ENCODE measurements around the gene ZNF507.

Gene ZNF507

DNA sequence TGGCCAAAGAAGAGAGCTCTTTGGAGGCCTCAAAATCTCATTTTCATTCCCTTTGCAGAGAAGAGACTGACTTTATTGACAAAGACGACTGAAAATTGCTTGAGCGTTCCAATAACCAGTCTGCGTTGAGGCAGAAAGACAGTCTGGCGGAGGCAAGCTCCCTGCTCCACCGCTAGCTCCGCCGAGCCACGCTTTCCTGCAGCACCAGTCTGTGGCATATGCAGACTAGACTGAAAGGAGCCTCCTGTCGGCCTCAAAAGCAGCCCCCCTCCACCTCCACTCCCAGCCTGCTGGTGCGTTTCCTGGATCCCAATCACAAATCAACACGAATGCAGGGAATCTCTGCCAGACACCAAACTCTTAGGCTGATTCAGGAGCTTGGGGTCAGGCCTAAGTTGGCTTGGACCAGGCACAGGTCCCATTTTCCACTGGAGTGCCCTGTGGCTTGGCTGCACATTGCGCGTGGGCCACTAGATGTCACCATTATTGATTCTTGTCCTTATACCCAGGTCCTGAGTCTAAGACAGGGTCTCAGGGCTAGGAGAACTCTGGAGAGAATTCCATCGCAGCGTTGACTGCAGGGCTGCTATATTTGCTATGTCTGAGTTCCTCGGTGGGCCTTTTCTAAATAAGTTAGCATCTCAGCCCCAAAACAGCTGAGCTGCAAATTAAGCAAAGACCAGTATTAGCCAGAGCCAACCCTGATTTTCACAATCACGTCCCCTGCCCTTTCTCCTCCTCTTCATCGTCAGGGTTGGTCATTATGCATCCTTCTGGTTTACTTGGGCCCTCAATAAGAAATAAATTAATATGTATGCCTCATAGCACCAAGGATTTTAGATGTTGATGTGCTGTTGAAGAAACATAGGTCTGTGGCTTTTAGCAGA, 5.2 kb upstream of the ZNF507 start:
- DNase-seq: peak; percentile 36 to 52

DNA sequence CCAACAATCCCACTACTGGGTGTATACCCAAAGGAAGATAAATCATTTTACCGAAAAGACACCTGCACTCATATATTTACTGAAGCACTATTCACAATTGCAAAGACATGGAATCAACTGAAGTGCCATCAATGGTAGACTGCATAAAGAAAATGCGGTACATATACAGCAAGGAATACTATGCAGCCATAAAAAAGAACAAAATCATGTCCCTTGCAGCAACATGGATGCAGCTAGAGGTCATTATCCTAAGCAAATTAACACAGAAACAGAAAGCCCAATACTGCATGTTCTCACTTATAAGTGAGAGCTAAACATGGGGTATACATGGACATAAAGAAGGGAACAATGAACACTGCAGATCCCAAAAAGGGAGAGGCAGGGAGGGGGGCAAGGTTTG, 2.7 kb upstream of the ZNF507 start:
- no peak for DNase-seq

DNA sequence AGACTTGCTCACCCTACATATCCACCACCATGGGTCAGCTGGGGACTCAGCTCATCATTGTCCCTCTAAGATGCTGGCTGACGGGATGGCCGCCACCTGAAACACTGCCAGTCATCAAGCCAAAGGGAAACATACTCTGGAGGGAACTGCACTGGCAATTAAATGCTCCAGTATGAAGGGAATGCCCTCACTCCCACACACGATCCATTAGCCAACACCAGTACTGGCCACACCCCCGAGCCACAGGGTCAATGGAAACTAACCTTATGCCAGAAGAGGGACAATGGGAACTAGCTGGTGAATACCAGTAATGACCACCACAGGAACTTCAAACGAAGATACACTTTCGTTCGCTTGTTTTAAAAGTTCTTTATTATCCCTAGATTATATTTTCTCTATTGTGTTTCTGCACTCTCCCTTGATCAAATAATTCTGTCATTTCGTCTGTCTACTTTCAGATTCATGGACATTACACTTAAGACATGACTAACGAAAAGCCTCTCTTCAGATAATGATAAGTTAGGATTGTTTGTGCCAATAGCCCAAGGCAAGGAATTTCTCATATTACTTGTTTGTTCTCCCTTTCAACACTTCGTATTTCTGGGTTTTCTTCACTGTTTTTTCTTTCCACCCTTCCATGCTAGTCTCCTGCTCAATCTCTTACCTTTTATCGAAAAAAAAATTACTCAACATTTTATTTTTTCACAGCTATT, 1.7 kb upstream of the ZNF507 start:
- no peak for DNase-seq

DNA sequence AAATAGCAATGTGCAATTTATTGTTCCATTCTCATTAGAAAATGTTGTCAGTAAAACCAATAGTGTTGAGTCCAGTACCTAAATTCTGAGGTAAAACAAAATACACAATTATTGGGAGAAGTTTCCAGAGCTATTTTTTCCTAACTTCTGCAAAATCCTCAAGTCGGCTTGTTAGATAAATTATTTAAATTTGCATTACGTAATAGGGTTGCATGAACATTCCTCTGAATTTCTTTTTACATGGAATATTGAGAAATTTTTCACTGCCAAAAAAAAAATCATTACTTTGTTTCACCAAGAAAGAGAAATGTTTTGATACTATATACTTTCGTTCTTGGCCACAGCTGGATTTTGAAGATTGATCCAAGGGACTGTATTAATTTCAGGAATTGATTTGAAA, 1.5 kb downstream of the ZNF507 start:
- no peak for DNase-seq

DNA sequence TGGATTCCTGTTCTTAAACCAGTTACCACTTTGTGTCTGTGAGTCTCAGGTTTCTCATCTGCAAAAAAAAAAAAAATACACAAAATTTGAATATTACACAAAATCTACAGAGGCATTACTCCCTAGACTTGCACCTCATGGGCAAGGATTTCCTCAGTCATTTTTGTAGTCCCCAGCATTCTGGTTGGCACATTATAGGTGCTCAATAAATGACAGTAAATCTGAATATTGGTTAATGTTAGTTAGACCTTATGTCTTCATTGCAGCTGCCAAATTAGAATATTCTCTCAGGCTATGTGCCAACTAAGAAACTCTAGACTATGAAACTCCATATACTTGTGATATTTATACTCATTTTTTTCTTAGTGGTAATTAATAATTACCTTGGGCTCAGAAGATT, 2.2 kb downstream of the ZNF507 start:
- no peak for DNase-seq

DNA sequence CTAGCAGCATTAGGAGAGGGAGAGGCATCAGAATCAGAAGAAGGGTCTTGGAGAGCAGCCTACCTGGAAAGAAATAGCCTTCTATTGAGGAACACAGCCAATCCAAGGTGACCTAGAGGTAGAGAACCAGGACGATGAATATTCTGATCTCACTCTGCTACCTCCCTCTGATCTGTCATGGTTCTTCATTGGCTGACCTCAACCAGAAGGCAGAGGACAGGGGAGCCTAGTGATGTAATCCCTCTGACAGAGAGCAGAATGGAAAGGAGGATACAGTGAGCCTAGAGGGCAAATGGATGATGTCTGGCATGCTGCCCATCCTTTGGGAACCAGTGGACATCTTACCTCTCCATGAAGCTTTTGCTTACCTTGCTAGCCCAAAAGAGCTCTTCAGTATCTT, 3.6 kb downstream of the ZNF507 start:
- no peak for DNase-seq

DNA sequence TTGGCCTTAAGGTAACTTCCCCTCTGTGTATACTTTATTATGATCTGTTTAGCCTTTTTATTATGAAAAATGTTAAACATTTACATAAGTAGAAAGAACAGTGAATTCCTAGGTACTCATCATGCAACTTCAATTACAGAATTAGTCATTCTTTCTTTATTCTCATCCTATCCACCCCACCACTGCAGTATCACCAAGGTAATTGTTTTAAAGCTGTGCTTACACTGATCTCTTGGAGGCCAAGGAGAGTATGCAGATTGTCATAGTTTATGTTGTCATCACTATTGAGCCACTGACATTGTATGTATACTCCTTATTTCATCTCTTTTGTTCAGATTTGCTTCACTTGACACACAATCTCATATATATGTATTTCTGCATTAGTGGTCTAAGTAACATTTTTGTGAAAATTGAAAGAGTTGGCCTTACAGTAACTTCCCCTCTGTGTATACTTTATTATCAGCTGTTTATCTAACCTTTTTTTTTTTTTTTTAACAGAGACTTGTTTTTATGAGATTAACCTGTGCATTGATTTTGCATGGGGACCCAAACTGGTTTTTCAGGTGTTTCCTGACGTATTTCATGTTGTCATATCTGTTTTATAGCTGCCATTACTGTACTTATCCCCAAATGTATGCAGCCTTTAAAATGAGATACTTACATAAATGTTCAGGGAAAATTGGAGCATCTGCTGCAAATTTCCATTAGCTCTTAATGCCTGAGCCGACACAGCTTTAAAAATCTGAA, 4.5 kb downstream of the ZNF507 start:
- DNase-seq: no peak

DNA sequence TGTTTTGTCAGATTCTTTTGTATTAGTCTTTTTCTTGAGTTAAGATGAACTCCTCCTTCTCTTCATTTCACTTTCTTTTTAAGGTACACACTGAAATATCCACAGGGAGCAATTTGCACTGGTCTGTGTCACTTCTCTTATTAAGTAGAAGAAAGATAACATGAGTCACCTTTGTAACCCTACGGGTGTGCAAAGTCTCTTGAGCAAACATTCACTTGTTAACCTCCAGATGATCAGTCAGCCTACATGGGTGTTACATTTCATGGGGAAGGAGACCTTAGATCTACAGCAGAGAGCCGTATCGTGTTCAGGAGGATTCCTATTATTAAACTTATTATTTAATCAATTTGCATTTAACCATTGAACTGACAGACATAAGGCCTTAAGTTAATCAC, 5.1 kb downstream of the ZNF507 start:
- no peak for DNase-seq

DNA sequence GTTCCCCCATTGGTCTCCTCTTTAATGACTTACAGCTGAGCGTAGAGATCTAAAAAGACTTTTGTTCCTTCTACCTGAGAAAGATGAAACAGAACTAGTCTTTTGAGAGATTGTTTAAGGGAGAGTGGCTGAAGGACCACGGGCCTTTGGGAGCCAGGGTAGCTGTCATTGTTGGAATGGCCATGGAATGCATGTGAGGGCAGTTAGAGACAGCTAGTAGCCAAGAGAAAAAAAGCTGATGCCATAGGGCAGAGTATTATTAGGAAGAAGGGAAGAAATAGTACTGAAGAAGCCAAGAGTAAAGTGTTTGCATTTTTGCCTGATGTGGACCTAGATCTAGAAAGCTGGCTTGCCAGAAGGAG, 5.6 kb downstream of the ZNF507 start:
- no peak for DNase-seq

DNA sequence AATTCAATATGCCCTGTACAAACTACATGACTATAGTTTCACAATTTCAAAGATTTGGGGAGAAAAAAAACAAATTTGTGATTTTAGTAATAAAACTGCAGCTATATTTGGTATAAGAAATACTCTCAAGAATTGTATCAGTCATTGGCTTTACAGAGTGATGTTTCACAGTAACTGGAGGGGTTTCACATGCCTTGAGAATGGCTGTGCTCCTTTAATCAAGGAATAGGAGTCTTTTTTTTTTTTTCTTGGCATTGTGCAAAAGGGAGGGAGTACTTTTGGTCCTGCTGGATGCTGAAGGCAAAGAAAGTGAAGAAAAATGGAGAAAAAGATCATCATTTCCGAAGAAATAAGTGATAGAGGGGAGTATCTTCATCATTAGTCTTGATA, 6.8 kb downstream of the ZNF507 start:
- no peak for DNase-seq

DNA sequence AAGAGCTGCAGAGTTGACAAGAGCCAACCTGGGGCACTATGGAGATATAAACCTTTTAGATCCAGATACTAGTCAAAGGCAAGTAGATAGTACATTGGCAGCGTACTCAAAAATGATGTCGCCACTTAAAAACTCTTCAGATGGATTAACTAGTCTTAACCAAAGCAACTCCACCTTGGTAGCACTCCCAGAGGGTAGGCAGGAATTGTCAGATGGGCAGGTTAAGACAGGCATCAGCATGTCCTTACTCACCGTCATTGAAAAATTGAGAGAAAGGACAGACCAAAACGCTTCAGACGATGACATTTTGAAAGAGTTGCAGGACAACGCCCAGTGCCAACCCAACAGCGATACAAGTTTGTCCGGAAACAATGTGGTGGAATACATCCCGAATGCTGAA, 8.9 kb downstream of the ZNF507 start:
- DNase-seq: no peak

DNA sequence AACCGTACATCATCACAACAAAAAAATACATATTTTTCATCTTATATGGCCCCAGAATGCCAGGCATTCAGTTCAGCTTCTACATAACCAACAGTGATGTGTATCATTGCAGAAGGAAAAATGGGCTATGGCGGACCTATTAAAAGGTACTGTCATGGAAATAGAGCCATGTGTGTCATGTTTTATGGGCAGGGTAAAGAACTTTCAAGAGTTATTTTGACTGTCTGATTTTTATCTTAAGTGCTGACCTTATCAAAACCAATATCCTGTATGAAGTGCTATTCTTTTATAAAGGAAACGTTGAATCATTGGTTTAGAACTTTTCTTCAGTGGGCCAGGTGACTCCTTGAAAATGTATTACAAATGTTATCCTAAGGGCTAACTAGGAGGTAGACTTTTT, 9.9 kb downstream of the ZNF507 start:
- DNase-seq: no peak

DNA sequence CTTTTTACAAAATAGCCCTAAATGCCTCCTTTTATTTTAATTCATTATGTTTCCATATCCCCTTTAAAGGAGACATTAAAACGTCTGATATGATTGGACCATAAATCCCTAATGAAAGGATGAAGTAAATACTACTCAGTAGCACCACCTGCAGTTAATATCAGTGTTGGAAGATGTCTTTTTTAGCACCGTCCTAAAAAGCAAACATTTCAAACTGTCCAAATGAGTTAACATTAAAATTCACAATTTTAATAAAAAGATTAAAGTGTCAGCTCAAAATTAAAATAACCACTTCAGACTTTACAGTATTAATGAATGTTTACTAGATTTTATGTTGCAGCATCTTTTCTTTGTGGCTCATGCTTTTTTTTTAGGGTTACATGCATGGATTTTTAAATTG, 12.3 kb downstream of the ZNF507 start:
- no peak for DNase-seq

DNA sequence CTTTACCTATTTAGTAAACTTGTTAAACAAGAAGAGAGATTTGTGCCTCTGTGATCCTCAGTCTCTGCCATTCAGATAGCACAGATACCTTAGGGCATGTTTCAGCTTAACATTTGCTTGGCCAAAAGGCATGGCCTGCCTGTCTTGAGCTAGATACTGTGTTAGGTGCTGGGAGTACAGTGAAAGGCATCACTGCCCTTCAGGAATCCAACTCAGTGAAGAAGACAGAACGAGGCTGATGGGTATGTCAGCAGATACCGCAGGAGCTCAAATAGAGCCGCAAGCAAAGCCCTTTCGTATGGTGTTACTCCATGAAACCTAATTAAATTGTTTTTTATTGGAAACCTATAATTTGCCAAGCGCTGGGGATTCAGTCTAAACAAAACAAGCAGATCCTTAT, 12.9 kb downstream of the ZNF507 start:
- DNase-seq: no peak

DNA sequence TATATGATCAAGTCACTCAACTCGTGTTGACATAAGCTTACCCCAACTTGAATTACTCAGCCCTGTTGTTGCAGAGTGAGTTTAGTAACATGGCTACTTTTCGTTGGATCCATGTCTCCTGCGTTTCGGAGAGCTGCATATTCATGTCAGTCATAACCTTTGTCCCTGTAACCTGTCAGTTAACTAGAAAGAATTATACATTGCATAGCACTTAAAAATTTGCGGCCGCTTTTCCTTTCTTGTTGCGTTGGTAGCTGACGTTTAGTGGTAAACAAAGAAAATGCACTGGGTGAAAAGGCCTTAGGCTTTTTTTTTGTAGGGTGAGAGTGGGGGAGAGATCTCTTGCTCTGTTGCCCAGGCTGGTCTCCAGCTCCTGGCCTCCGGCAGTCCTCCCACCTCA, 14.2 kb downstream of the ZNF507 start:
- DNase-seq: no peak

DNA sequence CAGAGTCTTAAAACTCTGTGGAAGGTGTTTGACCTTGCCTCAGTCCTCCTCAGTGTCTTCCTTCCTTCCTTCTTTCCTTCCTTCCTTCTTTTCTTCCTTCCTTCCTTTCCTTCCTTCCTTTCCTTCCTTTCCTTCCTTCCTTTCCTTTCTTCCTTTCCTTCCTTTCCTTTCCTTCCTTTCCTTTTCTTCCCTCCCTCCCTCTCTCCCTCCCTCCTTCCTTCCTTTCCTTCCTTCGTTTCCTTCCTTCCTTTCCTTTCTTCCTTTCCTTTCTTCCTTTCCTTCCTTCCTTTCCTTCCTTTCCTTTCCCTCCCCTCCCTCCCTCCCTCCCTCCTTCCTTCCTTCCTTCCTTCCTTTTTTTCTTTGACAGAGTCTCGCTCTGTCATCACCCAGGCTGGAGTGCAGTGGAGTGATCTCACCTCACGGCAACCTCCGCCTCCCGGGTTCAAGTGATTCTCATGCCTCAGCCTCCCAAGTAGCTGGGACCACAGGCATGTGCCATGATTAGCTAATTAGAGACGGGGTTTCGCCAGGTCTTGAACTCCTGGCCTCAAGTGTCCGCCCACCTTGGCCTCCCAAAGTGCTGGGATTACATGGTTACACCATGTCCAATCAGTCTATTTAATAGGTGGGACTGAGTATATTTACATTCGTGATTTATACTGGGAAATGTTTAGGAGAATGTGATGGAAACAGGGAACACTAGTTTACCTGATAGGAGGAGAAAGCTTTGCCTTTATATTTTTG, 16.3 kb downstream of the ZNF507 start:
- DNase-seq: no peak

DNA sequence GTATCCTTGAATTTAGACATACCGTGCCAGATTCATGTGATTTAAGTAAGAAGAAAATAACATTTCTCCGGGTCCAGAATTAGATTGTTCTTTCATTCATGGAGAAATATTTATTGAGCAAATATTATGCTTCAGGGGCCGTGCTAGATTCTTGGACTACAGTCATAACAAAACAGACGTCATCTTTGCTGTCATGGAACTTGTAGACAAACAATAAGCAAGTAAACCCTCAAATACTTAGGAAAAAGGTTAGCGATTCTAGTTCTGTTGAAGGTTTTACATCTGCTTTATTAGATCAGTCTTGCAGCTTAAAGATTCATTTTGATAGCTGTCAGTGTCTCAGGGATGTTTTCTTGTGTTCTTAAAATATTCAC, 16.9 kb downstream of the ZNF507 start:
- DNase-seq: no peak

DNA sequence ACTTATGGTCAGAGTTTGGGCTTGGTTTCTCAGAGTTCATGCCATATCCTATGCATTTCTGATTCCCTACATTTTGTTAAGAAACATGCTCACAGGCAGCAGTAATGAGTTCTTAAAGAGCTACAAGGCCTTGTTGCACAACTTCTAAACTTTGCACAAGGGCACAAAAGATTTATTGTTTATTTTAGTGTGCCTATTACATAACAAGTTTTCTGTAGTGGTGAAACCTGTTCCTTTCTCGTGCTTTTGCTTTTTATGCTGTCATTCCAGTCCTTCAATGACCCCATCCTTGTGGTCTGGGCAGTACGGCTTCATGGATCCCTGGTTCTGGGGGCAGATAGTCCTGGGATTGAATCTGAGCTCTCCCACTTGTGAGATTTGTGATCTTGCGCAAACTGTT, 17.8 kb downstream of the ZNF507 start:
- DNase-seq: no peak

DNA sequence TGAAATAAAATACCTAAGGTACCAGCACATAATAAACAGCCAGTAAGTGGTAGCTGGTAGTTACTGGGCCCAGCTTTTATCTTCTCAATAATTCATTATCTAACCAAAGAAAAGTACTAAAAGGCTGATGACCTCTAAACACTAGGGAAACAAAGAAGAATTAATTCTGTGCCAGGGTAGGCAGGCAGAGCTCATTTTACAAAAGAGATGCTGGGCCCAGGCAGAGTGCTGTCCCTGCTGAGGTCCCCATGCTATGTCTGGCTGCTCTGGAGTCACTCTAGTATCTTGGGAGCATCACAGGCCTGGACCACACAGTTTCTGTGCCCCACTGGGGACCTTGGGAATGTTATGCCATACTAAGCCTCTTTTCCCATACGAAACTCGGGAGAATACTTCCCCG, 18.2 kb downstream of the ZNF507 start:
- no peak for DNase-seq

DNA sequence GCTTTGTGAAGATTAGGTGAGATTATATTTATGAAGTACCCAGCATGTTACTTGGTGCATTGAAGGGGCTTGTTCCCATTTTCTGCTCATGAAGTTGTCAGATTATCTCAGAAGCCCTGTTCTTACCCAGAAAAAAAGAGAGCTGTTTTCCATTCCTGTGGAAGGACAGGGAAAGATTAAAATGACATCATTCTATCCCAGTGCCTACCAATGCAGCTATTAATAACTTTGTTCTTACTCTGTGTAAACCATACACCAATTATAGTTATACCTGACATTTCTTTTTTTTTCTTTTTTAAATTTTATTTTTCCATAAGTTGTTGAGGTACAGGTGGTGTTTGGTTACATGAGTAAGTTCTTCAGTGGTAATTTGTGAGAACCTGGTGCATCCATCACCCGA, 18.6 kb downstream of the ZNF507 start:
- no peak for DNase-seq

DNA sequence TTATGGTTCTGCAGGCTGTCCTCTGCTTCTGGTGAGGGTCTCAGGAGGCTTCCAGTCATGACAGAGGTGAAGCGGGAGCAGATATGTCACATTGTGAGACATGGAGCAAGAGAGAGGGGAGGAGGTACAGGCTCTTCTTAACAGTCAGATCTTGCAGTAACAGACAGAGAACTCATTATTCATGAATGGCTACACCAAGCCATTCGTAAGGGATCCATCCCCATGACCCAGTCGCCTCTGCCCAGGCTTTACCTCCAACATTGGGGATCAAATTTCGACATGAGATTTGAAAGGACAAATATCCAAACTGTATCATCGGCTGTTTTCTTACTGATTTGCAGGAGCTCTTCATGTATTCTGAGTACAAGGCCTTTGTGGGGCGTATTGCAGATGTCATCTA, 21.7 kb downstream of the ZNF507 start:
- no peak for DNase-seq

DNA sequence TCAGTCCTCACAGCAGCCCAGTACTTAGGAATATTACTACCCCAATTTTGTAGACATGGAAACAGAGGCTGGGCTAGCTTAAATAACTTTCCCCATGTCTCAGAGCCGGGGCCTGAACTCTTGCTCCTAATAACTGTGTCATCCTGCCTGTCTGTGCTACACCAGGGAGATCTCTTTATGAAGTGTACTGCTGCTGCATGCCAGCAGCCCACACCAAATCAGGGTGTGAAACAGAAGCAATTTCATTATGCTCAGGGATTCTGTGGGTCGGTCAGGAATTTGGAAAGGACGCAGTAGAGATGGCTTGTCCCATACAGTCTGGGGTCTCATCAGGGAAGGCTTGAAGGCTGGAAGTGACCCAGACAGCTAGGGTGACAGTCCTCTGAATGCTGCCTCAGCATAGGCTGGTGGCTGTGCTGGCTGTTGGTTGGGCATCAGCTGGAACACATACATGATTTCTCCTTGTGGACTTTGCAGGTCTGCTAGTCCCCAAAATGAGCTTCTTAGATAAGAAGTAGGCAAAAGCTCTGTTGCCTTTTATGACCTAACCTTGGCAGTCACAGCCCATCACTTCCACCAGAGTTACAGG, 22.6 kb downstream of the ZNF507 start:
- DNase-seq: no peak

DNA sequence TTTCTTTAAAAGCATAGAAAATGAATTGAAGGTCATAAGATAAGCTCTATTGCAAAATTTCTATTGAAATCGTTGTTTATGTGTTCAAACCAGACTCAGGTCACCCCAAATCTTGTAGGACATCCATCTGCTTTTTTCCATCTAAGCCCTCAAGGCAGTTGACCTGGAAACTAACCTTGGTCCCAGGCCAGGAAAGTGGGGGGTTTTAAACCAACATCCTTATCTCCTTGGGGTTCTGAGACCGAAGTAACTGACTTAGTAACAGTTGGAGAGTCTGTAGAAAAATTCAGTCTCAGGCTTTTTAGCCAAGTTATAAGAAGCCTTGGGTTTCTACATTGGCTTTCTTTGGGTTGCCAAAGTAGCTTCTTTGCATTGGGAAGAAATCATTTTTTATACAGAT, 23.4 kb downstream of the ZNF507 start:
- DNase-seq: no peak
